Neural cell (in vitro differentiated cells): ENCODE data around the gene XBP1. TPM values are rescaled to one million over a fixed set of nuclear protein-coding genes. Genes with fewer than 3 reads are reported as not detected.
"Not testable (repeated sequence)": the region's sequence is repeated elsewhere in the genome, so short reads cannot be mapped to it uniquely, and the experiment has no call there.

Source experiments
- H2AFZ ChIP-seq: fragments of 200-600, 300-800 bp; sonication (generic), shearing (Covaris generic); 2 replicates; pipeline ENCODE4 v1.6.0; 2014; ENCODE audit warnings: low read depth, mild to moderate bottlenecking, antibody characterized with exemption, low read length, moderate library complexity
- H3F3A ChIP-seq: fragments of 200-600 bp; shearing (Covaris generic); 2 replicates; pipeline ENCODE4 v1.6.1; 2016; ENCODE audit warnings: mild to moderate bottlenecking, moderate library complexity, mixed read lengths, antibody characterized with exemption, low read length; ENCODE audit not compliant: insufficient read depth, poor library complexity, severe bottlenecking
- H3K27ac ChIP-seq: fragments of 200-600, 300-800 bp; sonication (generic), shearing (Covaris generic); 2 replicates; pipeline ENCODE4 v1.5.1; 2014; ENCODE audit warnings: mild to moderate bottlenecking, low read length, moderate library complexity
- H3K27me3 ChIP-seq: fragments of 300-800, 200-600 bp; sonication (generic), shearing (Covaris generic); 2 replicates; pipeline ENCODE4 v1.6.0; 2014; ENCODE audit warnings: mild to moderate bottlenecking, low read depth, low read length, moderate library complexity; ENCODE audit not compliant: insufficient read depth
- H3K36me3 ChIP-seq: fragments of 300-800, 200-600 bp; sonication (generic), shearing (Covaris generic); 2 replicates; pipeline ENCODE4 v1.5.1; 2014; ENCODE audit warnings: mild to moderate bottlenecking, antibody characterized with exemption, low read length, moderate library complexity; ENCODE audit not compliant: insufficient read depth
- H3K4me2 ChIP-seq: fragments of 300-800, 200-600 bp; sonication (generic), shearing (Covaris generic); 2 replicates; pipeline ENCODE4 v1.6.0; 2014; ENCODE audit warnings: mild to moderate bottlenecking, low read length
- H3K4me3 ChIP-seq: fragments of 300-800, 200-600 bp; sonication (generic), shearing (Covaris generic); 2 replicates; pipeline ENCODE4 v1.5.1; 2014; ENCODE audit warnings: mild to moderate bottlenecking, low read length, moderate library complexity
- H3K79me2 ChIP-seq: fragments of 200-600 bp; shearing (Covaris generic); replicated peaks from 2 replicates; pipeline ENCODE4 v1.6.0; 2014; ENCODE audit warnings: mild to moderate bottlenecking, low read length, moderate library complexity; ENCODE audit not compliant: insufficient read depth
- H3K9ac ChIP-seq: fragments of 300-800, 200-600 bp; sonication (generic), shearing (Covaris generic); 2 replicates; pipeline ENCODE4 v1.6.1; 2016; ENCODE audit warnings: mild to moderate bottlenecking, low read length, mixed read lengths
- H3K9me2 ChIP-seq: fragments of 200-600 bp; shearing (Covaris generic); 2 replicates; pipeline ENCODE4 v1.6.1; 2016; ENCODE audit warnings: mild to moderate bottlenecking, low read length, mixed read lengths; ENCODE audit not compliant: insufficient read depth
- H3K9me3 ChIP-seq: fragments of 200-600, 300-800 bp; sonication (generic), shearing (Covaris generic); 2 replicates; pipeline ENCODE4 v1.6.1; 2016; ENCODE audit warnings: mild to moderate bottlenecking, mixed run types, low read length, moderate library complexity, mixed read lengths
- H4K20me1 ChIP-seq: fragments of 200-600 bp; shearing (Covaris generic); 2 replicates; pipeline ENCODE4 v1.6.1; 2016; ENCODE audit warnings: mild to moderate bottlenecking, mixed run types; ENCODE audit not compliant: insufficient read depth
- CTCF ChIP-seq: fragments of 450-650 bp; IDR thresholded peaks from 2 replicates; pipeline ENCODE4 v1.5.1; 2014; ENCODE audit warnings: antibody characterized with exemption, mild to moderate bottlenecking, moderate library complexity; ENCODE audit not compliant: poor library complexity, severe bottlenecking
- EP300 ChIP-seq: fragments of 450-650 bp; conservative IDR thresholded peaks from 2 replicates; pipeline ENCODE4 v1.6.1; 2014; ENCODE audit warnings: antibody characterized with exemption, mild to moderate bottlenecking, moderate library complexity; ENCODE audit not compliant: poor library complexity, severe bottlenecking
- EZH2 ChIP-seq: fragments of 200-600, 300-800 bp; shearing (Covaris generic), sonication (generic); IDR thresholded peaks from 2 replicates; pipeline ENCODE4 v1.6.1; 2014; ENCODE audit warnings: antibody characterized with exemption, low read length, borderline replicate concordance, mild to moderate bottlenecking; ENCODE audit not compliant: insufficient read depth, poor library complexity, severe bottlenecking
- MXI1 ChIP-seq: fragments of 450-650 bp; conservative IDR thresholded peaks from 2 replicates; pipeline ENCODE4 v1.6.1; 2014; ENCODE audit warnings: antibody characterized with exemption, mild to moderate bottlenecking; ENCODE audit not compliant: poor library complexity, severe bottlenecking
- POLR2AphosphoS5 ChIP-seq: IDR thresholded peaks from 2 replicates; pipeline ENCODE4 v1.6.1; 2012
- RAD21 ChIP-seq: fragments of 450-650 bp; conservative IDR thresholded peaks from 2 replicates; pipeline ENCODE4 v1.6.1; 2014; ENCODE audit warnings: antibody characterized with exemption, mild to moderate bottlenecking, moderate library complexity
- REST ChIP-seq: IDR thresholded peaks from 2 replicates; pipeline ENCODE4 v1.6.1; 2012; ENCODE audit warnings: borderline replicate concordance
- SMC3 ChIP-seq: fragments of 450-650 bp; conservative IDR thresholded peaks from 2 replicates; pipeline ENCODE4 v1.6.1; 2014; ENCODE audit warnings: antibody characterized with exemption, mild to moderate bottlenecking, moderate library complexity; ENCODE audit not compliant: poor library complexity
- TAF1 ChIP-seq: IDR thresholded peaks from 2 replicates; pipeline ENCODE4 v1.6.1; 2012; ENCODE audit warnings: low read depth
- polyA plus RNA-seq: library from polyadenylated mRNA; depleted of rRNA; stranded (reverse); fragments of >200 nt; gene quantifications from 2 replicates; pipeline ENCODE4 v1.2.3, GENCODE V29; 2014

The XBP1 gene
- polyA plus RNA-seq, 1 donor from 2014 or later: 19.0 TPM

- no peak overlapping the region for H3K27ac ChIP-seq
- H3K27me3 ChIP-seq: no peaks in the 10 kb centered on the region
- H3K36me3 ChIP-seq: no peaks in the 10 kb centered on the region
- H3K79me2 ChIP-seq: no peaks in the 10 kb centered on the region
- no peak overlapping the region for H3K4me2 ChIP-seq
- no peaks in the 10 kb centered on the region for H3K9me2 ChIP-seq
- no peaks in the 10 kb centered on the region for H3F3A ChIP-seq
- peak; percentile 89 for TF ChIP-seq CTCF
- TF ChIP-seq SMC3: peak; percentile 89
- no peak for TF ChIP-seq EP300
- no peak for TF ChIP-seq EZH2
- TF ChIP-seq TAF1: no peak
- TF ChIP-seq RAD21: peak; percentile 91
- no peak for TF ChIP-seq REST
- TF ChIP-seq POLR2AphosphoS5: no peak
- no peak for TF ChIP-seq MXI1
- H3K9ac ChIP-seq: no peak overlapping the region
- H3K9me3 ChIP-seq: no peaks in the 10 kb centered on the region
- H2AFZ ChIP-seq: no peak overlapping the region
- H4K20me1 ChIP-seq: no peaks in the 10 kb centered on the region
- H3K4me3 ChIP-seq: no peak overlapping the region
Observed at GRCh38 chr22:28829358-28830181, 29.2 kb upstream of the XBP1 start.

DNA sequence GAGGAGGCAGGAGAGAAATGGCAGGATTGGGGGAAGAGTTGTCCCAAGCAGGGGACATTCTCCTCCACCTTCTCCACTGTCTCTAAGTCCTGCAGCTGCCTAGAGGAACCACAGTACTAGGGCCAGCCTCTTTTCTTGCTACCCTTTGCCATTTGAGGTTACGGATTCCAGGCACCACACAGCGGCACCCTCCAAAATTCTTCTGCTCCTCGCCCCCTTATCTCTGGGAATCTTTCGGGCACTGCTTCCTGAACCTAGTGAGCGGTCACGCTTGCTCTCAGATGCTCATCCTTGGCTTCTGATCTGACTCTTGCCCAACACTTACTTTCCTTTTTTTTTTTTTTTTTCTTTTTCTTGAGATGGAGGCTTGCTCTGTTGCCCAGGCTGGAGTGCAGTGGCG, 26.6 kb upstream of the XBP1 start:
- no peaks in the 10 kb centered on the region for H3K79me2 ChIP-seq
- no peak overlapping the region for H3K27ac ChIP-seq
- H3F3A ChIP-seq: no peaks in the 10 kb centered on the region
- H3K4me2 ChIP-seq: no peak overlapping the region
- no peaks in the 10 kb centered on the region for H3K9me3 ChIP-seq
- TF ChIP-seq RAD21: no peak
- no peak for TF ChIP-seq CTCF
- no peak for TF ChIP-seq MXI1
- no peak for TF ChIP-seq TAF1
- no peak for TF ChIP-seq EZH2
- TF ChIP-seq REST: no peak
- no peak for TF ChIP-seq EP300
- no peak for TF ChIP-seq POLR2AphosphoS5
- no peak for TF ChIP-seq SMC3
- H3K4me3 ChIP-seq: no peak overlapping the region
- no peak overlapping the region for H2AFZ ChIP-seq
- no peaks in the 10 kb centered on the region for H4K20me1 ChIP-seq
- H3K9me2 ChIP-seq: no peaks in the 10 kb centered on the region
- H3K36me3 ChIP-seq: no peaks in the 10 kb centered on the region
- H3K27me3 ChIP-seq: no peaks in the 10 kb centered on the region
- no peak overlapping the region for H3K9ac ChIP-seq

- not testable (repeated sequence) for H3K4me3 ChIP-seq, H3K27me3 ChIP-seq, H3F3A ChIP-seq, H3K79me2 ChIP-seq, H4K20me1 ChIP-seq, H3K9ac ChIP-seq, H3K4me2 ChIP-seq, H3K36me3 ChIP-seq, H2AFZ ChIP-seq, H3K9me2 ChIP-seq, H3K27ac ChIP-seq, H3K9me3 ChIP-seq
Observed at GRCh38 chr22:28826430-28826829, 26.1 kb upstream of the XBP1 start.
